GM18511 (cell line): ENCODE results near the gene MICU1.
"Not testable (repeated sequence)": the region's sequence is repeated elsewhere in the genome, so short reads cannot be mapped to it uniquely, and the experiment has no call there.

Experiments
- ATAC-seq: cut with Tn5 transposase; IDR thresholded peaks from one replicate; pipeline ENCODE4 v1.9.1; 2021; ENCODE audit warnings: mild to moderate bottlenecking, moderate library complexity; ENCODE audit not compliant: unreplicated experiment

MICU1 gene

GRCh38 chr10:72564596-72564995, 61.3 kb downstream of the MICU1 start:
- ATAC-seq, result no peak

- ATAC-seq, result peak; percentile 69
Observed at GRCh38 chr10:72563327-72563932, 62.4 kb downstream of the MICU1 start.

DNA sequence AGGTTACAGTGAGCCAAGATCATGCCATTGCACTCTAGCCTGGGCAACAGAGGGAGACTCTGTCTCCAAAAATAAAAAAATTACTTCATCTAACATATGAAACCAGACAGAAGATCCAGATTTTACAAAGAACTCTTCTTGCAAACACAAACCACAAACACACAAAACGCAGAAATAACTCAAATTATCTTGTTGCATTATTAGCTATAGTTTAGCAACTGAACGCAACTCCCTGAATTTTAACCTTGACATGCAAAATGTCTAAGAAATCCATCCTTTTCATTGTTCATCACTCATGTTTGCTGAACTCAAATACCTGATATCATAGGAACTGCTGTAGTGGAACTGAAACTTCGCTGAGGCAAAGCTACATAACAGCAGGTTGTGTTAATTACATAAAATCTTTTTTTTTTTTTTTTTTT, 64.1 kb downstream of the MICU1 start:
- ATAC-seq, result peak; percentile 61

GRCh38 chr10:72557362-72557761, 68.5 kb downstream of the MICU1 start:
- ATAC-seq, result no peak

DNA sequence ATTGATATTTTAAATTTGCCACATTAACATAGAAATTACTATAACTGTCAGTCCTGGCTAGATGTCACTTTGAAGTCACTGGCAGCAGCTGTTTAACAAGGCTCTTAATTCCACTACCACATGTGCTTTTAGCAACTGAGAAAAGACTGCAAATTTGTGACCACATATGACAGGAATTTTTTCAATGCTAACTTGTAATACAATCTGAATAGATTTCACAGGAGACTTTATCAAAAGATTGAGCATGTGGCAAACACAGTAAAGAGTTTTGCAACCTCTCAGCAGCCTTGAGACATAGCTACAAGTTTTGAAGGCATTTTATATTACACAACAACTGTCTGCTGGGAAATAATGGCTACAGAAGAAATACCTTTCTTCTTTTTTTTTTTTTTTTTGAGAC, 73.0 kb downstream of the MICU1 start:
- no peak for ATAC-seq

GRCh38 chr10:72550239-72550638, 75.6 kb downstream of the MICU1 start:
- no peak for ATAC-seq

DNA sequence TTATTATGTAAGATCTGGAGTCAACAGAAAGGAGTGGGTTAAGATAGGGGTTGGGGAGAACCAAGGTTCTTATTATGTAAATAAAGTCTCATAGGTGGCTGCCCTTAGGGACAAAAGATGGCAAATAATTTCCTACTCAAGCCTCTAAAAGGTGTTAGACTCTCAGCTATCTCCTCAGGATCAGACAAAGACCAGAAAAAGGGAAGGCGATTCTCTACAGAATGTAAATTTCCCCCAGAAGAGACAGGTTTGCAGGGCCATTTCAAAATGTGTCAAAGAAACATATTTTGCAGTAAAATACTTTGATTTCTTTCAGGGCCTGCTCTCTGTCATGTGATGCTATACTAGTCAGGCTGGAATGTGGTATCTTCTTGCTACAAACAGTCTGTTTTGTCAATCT, 80.3 kb downstream of the MICU1 start:
- ATAC-seq, result no peak

DNA sequence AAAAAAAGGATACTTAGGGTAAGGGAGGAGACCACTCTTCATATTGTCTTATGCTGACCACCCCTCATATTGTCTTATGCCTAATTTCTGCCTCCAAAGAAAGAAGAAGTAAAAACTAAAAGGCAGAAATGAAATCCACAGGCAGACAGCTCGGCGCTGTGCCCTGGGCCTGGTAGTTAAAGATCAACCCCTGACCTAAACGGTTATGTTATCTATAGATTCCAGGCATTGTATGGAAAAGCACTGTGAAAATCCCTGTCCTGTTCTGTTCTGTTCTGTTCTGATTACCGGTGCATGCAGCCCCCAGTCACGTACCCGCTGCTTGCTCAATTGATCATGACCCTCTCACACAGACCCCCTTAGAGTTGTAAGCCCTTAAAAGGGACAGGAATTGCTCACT, 82.0 kb downstream of the MICU1 start:
- not testable (repeated sequence) for ATAC-seq

GRCh38 chr10:72542396-72542815, 83.5 kb downstream of the MICU1 start:
- no peak for ATAC-seq

GRCh38 chr10:72541337-72541736, 84.5 kb downstream of the MICU1 start:
- ATAC-seq, result no peak

DNA sequence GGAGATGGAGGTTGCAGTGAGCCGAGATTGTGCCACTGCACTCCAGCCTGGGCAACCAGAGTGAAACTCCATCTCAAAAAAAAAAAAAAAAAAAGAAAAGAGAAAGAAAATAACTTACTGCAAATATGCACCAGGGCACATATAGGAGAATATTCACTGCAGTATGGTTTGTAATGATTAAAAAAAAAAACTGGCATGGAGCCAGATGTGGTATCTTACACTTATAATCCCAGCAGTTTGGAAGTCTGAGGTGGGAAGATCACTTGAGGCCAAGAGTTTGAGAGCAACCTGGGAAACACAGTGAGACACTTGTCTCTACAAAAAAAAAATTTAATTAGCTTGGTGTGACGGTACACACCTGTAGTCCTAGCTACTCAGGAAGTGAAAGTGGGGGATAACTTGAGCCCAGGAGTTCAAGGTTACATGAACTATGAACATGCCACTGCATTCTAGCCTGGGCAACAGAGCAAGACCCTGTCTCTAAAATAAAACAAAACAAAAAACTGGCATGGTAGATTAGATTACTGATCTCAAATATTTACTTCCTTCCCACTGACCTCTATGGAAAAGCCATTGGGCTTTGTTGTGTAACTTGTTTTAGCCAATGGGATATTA, 85.6 kb downstream of the MICU1 start:
- ATAC-seq, result no peak

DNA sequence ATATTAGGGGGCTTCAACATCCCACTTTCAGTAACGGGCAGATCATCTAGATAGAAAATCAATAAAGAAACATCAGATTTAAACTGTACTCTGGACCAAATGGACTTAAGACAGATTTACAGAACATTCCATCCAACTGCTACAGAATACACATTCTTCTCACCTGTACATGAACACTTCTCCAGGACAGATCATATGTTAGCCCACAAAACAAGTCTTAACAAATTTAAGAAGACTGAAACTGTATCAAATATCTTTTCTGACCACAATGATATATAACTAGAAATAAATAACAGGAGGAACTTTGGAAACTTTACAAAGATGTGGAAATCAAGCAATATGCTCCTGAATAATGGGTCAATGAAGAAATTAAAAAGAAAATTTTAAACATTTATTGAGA, 86.7 kb downstream of the MICU1 start:
- ATAC-seq, result no peak

DNA sequence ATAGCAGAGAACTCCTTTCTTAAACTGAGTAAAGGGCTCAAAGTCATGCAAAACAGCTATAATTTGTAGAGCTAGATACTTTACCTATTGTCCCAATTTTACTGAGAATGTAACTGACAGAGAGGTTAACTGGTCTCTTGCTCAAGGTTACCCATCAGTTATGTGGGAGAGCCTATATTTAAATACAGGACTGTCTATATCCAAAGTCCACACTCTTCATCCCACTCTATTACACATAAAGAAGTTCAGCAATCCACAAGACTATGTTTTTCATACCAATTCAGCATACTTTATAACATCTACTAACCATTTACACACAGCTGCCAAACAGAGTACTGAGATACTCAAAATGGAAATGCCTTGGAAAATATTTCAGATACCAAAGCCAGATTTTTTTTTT, 100.2 kb downstream of the MICU1 start:
- no peak for ATAC-seq

- no peak for ATAC-seq
Observed at GRCh38 chr10:72525277-72525676, 100.6 kb downstream of the MICU1 start.

- no peak for ATAC-seq
Observed at GRCh38 chr10:72524489-72524888, 101.4 kb downstream of the MICU1 start.

DNA sequence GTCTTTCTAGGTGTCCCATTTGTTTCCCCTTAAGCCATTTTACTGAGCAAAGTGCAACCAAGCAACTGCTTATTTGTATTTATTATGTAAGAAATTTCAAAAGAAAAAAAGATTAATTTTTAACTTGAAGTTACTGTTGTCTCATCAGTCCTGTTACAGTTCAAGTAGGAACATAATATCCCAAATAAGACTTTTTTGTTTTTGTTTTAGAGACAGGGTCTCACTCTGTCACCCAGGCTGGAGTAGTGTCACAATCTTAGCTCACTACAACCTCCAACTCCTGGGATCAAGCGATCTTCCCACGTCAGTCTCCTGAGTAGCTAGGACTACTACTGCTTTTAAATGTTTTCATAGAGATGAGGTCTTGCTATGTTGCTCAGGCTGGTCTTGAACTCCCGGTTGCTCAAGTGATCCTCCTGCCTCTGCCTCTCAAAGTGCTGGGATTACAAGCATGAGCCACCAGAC, 101.9 kb downstream of the MICU1 start:
- no peak for ATAC-seq

DNA sequence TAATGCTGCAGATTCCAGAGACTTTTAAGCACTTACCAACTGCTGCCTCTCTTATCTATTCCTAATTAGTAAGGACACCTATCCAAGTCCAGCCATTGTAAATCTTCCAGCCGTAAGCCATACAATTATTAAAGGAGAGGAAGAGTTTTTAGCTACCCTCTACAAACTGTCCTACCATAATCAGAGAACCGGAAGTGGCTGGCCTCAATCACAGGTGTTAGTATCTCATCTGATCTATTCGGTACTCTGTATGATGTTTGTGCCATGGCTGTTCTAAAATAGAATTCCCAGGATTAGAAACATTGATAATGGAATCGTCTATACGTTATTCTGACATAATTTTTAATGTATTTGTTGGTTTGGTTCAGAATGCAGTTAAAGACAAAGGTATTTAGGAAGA, 102.8 kb downstream of the MICU1 start:
- ATAC-seq, result no peak

GRCh38 chr10:72517244-72517643, 108.6 kb downstream of the MICU1 start:
- ATAC-seq, result no peak

DNA sequence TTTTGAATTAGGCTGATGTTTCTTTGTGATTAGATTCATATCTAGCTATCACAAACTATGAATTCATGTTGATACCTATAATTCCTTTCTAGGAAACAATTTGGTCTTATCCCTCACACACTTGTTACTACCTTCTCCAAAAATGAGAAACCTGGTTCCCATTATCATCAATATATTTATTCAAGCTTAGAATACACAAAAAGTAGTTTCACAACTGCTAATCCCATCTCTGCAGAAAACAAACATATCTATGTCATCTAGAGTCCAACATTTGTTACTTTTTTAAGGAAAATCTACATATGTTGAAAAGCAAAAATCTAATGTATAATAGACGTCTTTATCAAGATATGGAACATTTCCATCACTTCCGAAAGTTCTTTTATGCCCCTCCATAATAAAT, 110.4 kb downstream of the MICU1 start:
- no peak for ATAC-seq

DNA sequence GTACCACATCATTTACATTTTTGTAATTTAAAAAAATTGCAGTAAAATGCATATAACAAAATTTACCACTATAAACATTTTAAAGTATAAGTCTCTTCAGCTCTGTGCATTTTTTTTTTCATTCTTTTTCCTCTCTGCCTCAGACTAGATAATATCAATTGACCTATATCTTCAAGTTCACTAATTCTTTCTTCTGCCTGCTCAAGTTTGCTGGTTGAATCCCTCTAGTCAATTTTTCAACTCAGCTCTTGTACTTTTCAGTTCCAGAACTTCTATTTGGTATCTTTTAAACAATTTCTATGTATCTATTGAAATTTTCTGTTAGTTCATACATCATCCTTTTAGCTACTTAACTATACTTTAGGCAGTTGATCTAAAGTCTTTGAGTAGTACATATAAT, 112.0 kb downstream of the MICU1 start:
- ATAC-seq, result no peak

- no peak for ATAC-seq
Observed at GRCh38 chr10:72511459-72511858, 114.4 kb downstream of the MICU1 start.

- no peak for ATAC-seq
Observed at GRCh38 chr10:72509941-72510340, 115.9 kb downstream of the MICU1 start.
